WTC11 (cell line): ENCODE measurements around the gene VAC14. TPM values are rescaled to one million over a fixed set of nuclear protein-coding genes. Genes with fewer than 3 reads are reported as not detected.

Experiments used
- ATAC-seq: fragments of 200-7000 bp; cut with Tn5 transposase; 2 replicates; pipeline ENCODE4 v1.10.0; 2021; ENCODE audit warnings: mild to moderate bottlenecking, moderate library complexity
- CTCF ChIA-PET: fragments of 300-600 bp; sonication (Branson Sonifier 250); formaldehyde crosslinking; loops from one replicate; lab custom pipeline; 2021; ENCODE audit warnings: antibody characterized with exemption; lab: Charles Lee
- POLR2A ChIA-PET: fragments of 350-600 bp; sonication (Branson Sonifier 250); formaldehyde crosslinking; loops from one replicate; lab custom pipeline; 2021; ENCODE audit warnings: antibody characterized with exemption; lab: Charles Lee
- DNase-seq: peaks from one replicate; pipeline ENCODE4 v3.0.0; 2021; ENCODE audit warnings: low spot score
- H3K27ac Mint-ChIP-seq: 2 replicates; pipeline ENCODE4 v1.8.0; 2021; ENCODE audit warnings: mixed read lengths
- H3K27me3 Mint-ChIP-seq: 2 replicates; pipeline ENCODE4 v1.8.0; 2021; ENCODE audit warnings: low read depth, mild to moderate bottlenecking, moderate library complexity, mixed read lengths
- H3K36me3 Mint-ChIP-seq: 2 replicates; pipeline ENCODE4 v1.8.0; 2021; ENCODE audit warnings: mixed read lengths
- H3K4me1 Mint-ChIP-seq: 2 replicates; pipeline ENCODE4 v1.8.0; 2022; ENCODE audit warnings: mixed read lengths
- H3K4me3 Mint-ChIP-seq: 2 replicates; pipeline ENCODE4 v1.8.0; 2021; ENCODE audit warnings: mild to moderate bottlenecking, moderate library complexity, mixed read lengths
- H3K9me3 Mint-ChIP-seq: 2 replicates; pipeline ENCODE4 v1.8.0; 2021; ENCODE audit warnings: mixed read lengths
- CREM ChIP-seq: sonication (generic); formaldehyde crosslinking; IDR thresholded peaks from 2 replicates; pipeline ENCODE4 v1.8.1; 2022; ENCODE audit warnings: mild to moderate bottlenecking, missing genetic modification reagents, moderate library complexity
- E2F4 ChIP-seq: sonication (generic); formaldehyde crosslinking; IDR thresholded peaks from 2 replicates; pipeline ENCODE4 v1.8.1; 2022; ENCODE audit warnings: low read depth, mild to moderate bottlenecking, moderate library complexity, missing genetic modification reagents, borderline replicate concordance
- FOXP1 ChIP-seq: sonication (generic); formaldehyde crosslinking; IDR thresholded peaks from 2 replicates; pipeline ENCODE4 v1.8.0; 2022; ENCODE audit warnings: missing genetic modification reagents, mild to moderate bottlenecking, moderate library complexity, borderline replicate concordance
- GRHL2 ChIP-seq: fragments of 250-450 bp; sonication (Bioruptor Pico); IDR thresholded peaks from 2 replicates; pipeline ENCODE4 v1.8.0; 2022; ENCODE audit warnings: mild to moderate bottlenecking, moderate library complexity; ENCODE audit not compliant: insufficient replicate concordance, severe bottlenecking
- NFATC4 ChIP-seq: fragments of 250-450 bp; sonication (Bioruptor Pico); IDR thresholded peaks from 2 replicates; pipeline ENCODE4 v1.9.0; 2021; ENCODE audit warnings: mild to moderate bottlenecking
- NR3C1 ChIP-seq: sonication (generic); formaldehyde crosslinking; conservative IDR thresholded peaks from 2 replicates; pipeline ENCODE4 v1.8.1; 2023; ENCODE audit warnings: low read depth, mild to moderate bottlenecking, missing genetic modification reagents
- PRDM15 ChIP-seq: sonication (generic); formaldehyde crosslinking; IDR thresholded peaks from 2 replicates; pipeline ENCODE4 v1.8.0; 2022; ENCODE audit warnings: missing genetic modification reagents
- RORB ChIP-seq: fragments of 250-450 bp; sonication (Bioruptor Pico); IDR thresholded peaks from 2 replicates; pipeline ENCODE4 v1.9.0; 2021; ENCODE audit warnings: mild to moderate bottlenecking
- SP1 ChIP-seq: sonication (generic); formaldehyde crosslinking; conservative IDR thresholded peaks from 2 replicates; pipeline ENCODE4 v1.8.1; 2022; ENCODE audit warnings: missing genetic modification reagents
- TEAD4 ChIP-seq: sonication (generic); formaldehyde crosslinking; IDR thresholded peaks from 2 replicates; pipeline ENCODE4 v1.8.0; 2022; ENCODE audit warnings: mild to moderate bottlenecking, missing genetic modification reagents
- ZBTB21 ChIP-seq: sonication (generic); formaldehyde crosslinking; IDR thresholded peaks from 2 replicates; pipeline ENCODE4 v1.8.1; 2023; ENCODE audit warnings: mild to moderate bottlenecking, missing genetic modification reagents, borderline replicate concordance
- ZNF138 ChIP-seq: sonication (generic); formaldehyde crosslinking; conservative IDR thresholded peaks from 2 replicates; pipeline ENCODE4 v1.8.1; 2022; ENCODE audit warnings: mild to moderate bottlenecking, moderate library complexity, missing genetic modification reagents
- ZNF219 ChIP-seq: sonication (generic); formaldehyde crosslinking; IDR thresholded peaks from 2 replicates; pipeline ENCODE4 v1.8.0; 2023; ENCODE audit warnings: missing genetic modification reagents, mild to moderate bottlenecking, borderline replicate concordance
- ZNF396 ChIP-seq: fragments of 250-450 bp; sonication (Bioruptor Pico); IDR thresholded peaks from 2 replicates; pipeline ENCODE4 v1.8.0; 2021; ENCODE audit warnings: mild to moderate bottlenecking, moderate library complexity, borderline replicate concordance
- ZNF425 ChIP-seq: fragments of 250-450 bp; sonication (Bioruptor Pico); conservative IDR thresholded peaks from 2 replicates; pipeline ENCODE4 v1.9.0; 2021; ENCODE audit warnings: mild to moderate bottlenecking
- total RNA-seq: library from RNA; stranded (reverse); gene quantifications from 3 replicates; pipeline ENCODE4 v1.2.3, GENCODE V29; 2021
- TF ChIP-seq, protein P1 (sequence below): sonication (generic); formaldehyde crosslinking; IDR thresholded peaks from 2 replicates; pipeline ENCODE4 v1.8.0; 2023; ENCODE audit warnings: mild to moderate bottlenecking, missing genetic modification reagents
- TF ChIP-seq, protein P2 (sequence below): sonication (generic); formaldehyde crosslinking; IDR thresholded peaks from 2 replicates; pipeline ENCODE4 v1.8.1; 2022; ENCODE audit warnings: low read depth, missing genetic modification reagents, borderline replicate concordance

VAC14 gene
- total RNA-seq, 1 experiment from 2014 or later = 60.1 TPM

- no peak for TF ChIP-seq ZNF396 (CRISPR knock-in tag)
- TF ChIP-seq, protein P1, sequence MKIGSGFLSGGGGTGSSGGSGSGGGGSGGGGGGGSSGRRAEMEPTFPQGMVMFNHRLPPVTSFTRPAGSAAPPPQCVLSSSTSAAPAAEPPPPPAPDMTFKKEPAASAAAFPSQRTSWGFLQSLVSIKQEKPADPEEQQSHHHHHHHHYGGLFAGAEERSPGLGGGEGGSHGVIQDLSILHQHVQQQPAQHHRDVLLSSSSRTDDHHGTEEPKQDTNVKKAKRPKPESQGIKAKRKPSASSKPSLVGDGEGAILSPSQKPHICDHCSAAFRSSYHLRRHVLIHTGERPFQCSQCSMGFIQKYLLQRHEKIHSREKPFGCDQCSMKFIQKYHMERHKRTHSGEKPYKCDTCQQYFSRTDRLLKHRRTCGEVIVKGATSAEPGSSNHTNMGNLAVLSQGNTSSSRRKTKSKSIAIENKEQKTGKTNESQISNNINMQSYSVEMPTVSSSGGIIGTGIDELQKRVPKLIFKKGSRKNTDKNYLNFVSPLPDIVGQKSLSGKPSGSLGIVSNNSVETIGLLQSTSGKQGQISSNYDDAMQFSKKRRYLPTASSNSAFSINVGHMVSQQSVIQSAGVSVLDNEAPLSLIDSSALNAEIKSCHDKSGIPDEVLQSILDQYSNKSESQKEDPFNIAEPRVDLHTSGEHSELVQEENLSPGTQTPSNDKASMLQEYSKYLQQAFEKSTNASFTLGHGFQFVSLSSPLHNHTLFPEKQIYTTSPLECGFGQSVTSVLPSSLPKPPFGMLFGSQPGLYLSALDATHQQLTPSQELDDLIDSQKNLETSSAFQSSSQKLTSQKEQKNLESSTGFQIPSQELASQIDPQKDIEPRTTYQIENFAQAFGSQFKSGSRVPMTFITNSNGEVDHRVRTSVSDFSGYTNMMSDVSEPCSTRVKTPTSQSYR (CRISPR knock-in tag) = no peak
- TF ChIP-seq ZNF138 = no peak
- no peak for TF ChIP-seq PRDM15 (CRISPR knock-in tag)
- no peak for TF ChIP-seq RORB
Observed at GRCh38 chr16:70788668-70789594, 12.0 kb downstream of the VAC14 start (continued).

GRCh38 chr16:70786020-70786755 lies 14.8 kb downstream of the VAC14 start:
- ATAC-seq = no peak
- no peak overlapping the region for H3K4me3 Mint-ChIP-seq
- H3K4me1 Mint-ChIP-seq = peaks cover 19% of the 10 kb centered on the region
- CTCF ChIA-PET = interaction anchor here (1.8 kb wide), 1 partner anchor 15 kb away, joined by 4 read pairs; no protein-coding TSS in a partner anchor
- TF ChIP-seq CREM (CRISPR knock-in tag) (no peak), TEAD4 (CRISPR knock-in tag) (no peak), ZNF219 (CRISPR knock-in tag) (no peak), FOXP1 (CRISPR knock-in tag) (no peak), NR3C1 (no peak)
- TF ChIP-seq, all 79 proteins: peak for 0
- Mint-ChIP-seq H3K9me3 (peaks cover 7% of the 10 kb centered on the region), H3K27me3 (no peaks in the 10 kb centered on the region), H3K36me3 (peaks cover 42% of the 10 kb centered on the region), H3K27ac (no peak overlapping the region; the same call in 1 of the 2 replicates)
- DNase-seq = no peak
- POLR2A ChIA-PET = no interaction called here

DNA sequence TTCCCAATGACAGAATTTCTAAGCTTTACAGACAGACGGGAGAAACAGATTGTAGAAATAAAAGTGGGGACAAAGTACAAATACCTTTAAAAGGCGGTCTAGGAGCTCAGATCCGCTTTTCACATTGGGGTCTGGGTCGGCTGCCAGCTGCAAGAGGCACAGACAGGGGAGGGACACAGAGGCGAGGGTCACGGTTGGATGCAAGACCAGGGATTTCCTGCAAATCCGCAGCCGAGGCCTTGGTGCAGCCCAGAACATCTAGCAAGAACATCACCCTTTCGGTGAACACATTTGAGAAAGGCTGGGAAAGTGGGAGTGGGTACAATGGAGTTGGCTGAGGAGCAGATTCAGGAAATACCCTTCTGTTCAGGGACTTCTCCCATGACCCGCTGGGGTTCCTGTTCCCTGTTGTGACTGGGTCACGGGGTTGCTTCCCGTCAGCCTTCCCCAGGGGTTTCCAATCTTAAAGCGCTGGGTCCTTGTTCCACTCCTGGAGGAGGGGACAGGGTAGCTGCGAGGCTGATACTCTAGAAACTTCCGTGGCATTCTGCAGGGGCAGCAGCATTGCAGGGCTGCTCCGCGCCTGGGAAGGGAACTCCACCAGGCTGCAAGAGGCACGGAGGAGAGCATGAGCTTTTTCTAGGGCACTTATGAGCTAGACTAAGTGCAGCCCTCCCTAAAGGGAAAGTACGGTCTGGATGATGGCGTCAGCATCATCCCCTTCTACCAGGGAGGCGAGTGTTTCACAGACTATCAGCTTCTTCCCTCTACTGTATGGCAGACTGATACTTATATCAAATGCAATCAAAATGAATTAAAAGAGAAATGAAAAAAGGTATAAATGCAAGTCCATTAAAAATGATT lies 16.0 kb downstream of the VAC14 start:
- Mint-ChIP-seq H3K27ac (no peak overlapping the region), H3K4me1 (peaks cover 10% of the 10 kb centered on the region; the same call in 1 of the 2 replicates), H3K9me3 (peaks cover 7% of the 10 kb centered on the region), H3K27me3 (no peaks in the 10 kb centered on the region), H3K36me3 (peaks cover 53% of the 10 kb centered on the region), H3K4me3 (no peak overlapping the region)
- CTCF ChIA-PET = interaction anchor here (0.6 to 1.8 kb wide), 3 partner anchors 14 to 638 kb away, joined by 3 to 7 read pairs (median 3); no protein-coding TSS in a partner anchor
- DNase-seq = no peak
- POLR2A ChIA-PET = no interaction called here
- ATAC-seq = no peak
- TF ChIP-seq E2F4 (CRISPR knock-in tag) = no peak
- TF ChIP-seq SP1 = no peak
- TF ChIP-seq NFATC4 (CRISPR knock-in tag) = no peak
- no peak for TF ChIP-seq ZNF425 (CRISPR knock-in tag)
- no peak for TF ChIP-seq GRHL2 (CRISPR knock-in tag)
- TF ChIP-seq ZNF219 (CRISPR knock-in tag) = no peak
- TF ChIP-seq ZBTB21 = no peak
- TF ChIP-seq, protein P2, sequence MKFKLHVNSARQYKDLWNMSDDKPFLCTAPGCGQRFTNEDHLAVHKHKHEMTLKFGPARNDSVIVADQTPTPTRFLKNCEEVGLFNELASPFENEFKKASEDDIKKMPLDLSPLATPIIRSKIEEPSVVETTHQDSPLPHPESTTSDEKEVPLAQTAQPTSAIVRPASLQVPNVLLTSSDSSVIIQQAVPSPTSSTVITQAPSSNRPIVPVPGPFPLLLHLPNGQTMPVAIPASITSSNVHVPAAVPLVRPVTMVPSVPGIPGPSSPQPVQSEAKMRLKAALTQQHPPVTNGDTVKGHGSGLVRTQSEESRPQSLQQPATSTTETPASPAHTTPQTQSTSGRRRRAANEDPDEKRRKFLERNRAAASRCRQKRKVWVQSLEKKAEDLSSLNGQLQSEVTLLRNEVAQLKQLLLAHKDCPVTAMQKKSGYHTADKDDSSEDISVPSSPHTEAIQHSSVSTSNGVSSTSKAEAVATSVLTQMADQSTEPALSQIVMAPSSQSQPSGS (CRISPR knock-in tag) = no peak
